Spleen (tissue), 7 donors: ENCODE data around the gene CNIH2.
A peak's percentile ranks its signal among the peaks of the same experiment; 100 is the strongest.

Experiments
- CTCF ChIP-seq, 11 experiments: fragments of 200-600 bp in 7 of 11; fragments of 450-650 bp in 4 of 11; sonication (generic) in 4 of 11; IDR thresholded peaks in 8 of 11; conservative IDR thresholded peaks in 3 of 11; 1 replicate in 7 of 11; 2 replicates in 4 of 11; pipeline versions ENCODE4 v1.4.0 to v1.8.0; 2016 to 2021; ENCODE audit warnings: antibody characterized with exemption in 11 of 11, inconsistent platforms in 4 of 11, mild to moderate bottlenecking in 1 of 11
- POLR2A ChIP-seq, 3 donors: fragments of 450-650 bp; IDR thresholded peaks; one replicate each; pipeline ENCODE4 v1.5.1; 2017; ENCODE audit warnings: antibody characterized with exemption in 3 of 3, mild to moderate bottlenecking in 1 of 3
- donor health status: DM: no; HTN: no; CAD: no; lungs with moderate emphysema.
- donor health status: DM: no; HTN: no; CAD: no.
- donor health status: DM: no; HTN: no; CAD: no.

DNA sequence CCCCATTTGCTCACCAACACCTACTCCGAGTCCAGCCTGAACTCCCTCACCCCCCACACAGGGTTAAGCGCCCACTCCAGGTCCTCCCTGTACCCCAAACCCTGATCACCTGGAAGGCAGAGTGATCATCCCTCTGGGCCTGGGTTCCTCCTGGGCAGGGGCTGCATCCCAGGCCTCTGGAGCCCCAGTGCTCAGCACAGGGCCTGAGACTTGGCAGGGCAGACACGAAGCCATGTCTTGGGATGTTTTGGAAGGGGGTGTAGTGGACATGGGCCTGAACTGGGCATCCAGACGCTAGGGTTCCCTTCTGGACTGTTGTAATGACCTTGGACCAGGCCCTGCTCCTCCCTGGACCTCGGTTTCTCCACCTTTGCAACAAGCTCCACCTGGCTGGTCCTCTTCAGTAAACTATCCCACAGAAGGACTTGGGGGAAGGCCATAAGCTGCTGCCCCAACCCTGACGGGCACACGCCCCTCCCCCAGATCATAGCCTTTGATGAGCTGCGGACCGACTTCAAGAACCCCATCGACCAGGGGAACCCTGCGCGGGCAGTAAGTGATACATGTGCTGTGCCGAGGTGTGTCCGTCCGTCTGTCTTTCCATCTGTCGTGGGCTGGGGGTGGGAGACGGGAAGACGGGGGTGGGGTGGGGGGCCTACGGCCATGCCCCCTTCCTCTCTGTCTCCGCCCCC is 3.9 kb downstream of the CNIH2 start:
- TF ChIP-seq CTCF (IDR thresholded peaks at IDR 0.05 in 8 of 11, conservative IDR thresholded peaks at IDR 0.05 in 3 of 11) (no peak), POLR2A (IDR thresholded peaks at IDR 0.05) (peak in 1 of 3 donors; percentile 30)
